Loucy (cell line): ENCODE results near the gene ANK3.

Experiments used
- CTCF ChIP-seq: fragments of 200-600 bp; sonication (generic); conservative IDR thresholded peaks from 2 replicates; pipeline ENCODE4 v1.5.1; 2014; ENCODE audit warnings: mild to moderate bottlenecking, antibody characterized with exemption, low read length
- EZH2phosphoT487 ChIP-seq: fragments of 200-600 bp; IDR thresholded peaks from 2 replicates; pipeline ENCODE4 v1.6.1; 2018; ENCODE audit warnings: antibody characterized with exemption, mild to moderate bottlenecking, moderate library complexity, borderline replicate concordance

- no peak for TF ChIP-seq CTCF
- no peak for TF ChIP-seq EZH2phosphoT487
Observed at GRCh38 chr10:60417024-60417423, 27.3 kb upstream of the ANK3 start.
